Omental fat pad (tissue), 4 donors: Measurements from ENCODE around the gene PTP4A2. TPM values are rescaled to one million over a fixed set of nuclear protein-coding genes. Genes with fewer than 3 reads are reported as not detected.

Experiments
- ATAC-seq: fragments of 150-250 bp; one replicate; pipeline ENCODE4 v1.9.1; 2016; ENCODE audit warnings: mild to moderate bottlenecking, moderate library complexity; ENCODE audit not compliant: low FRiP score
- DNase-seq: peaks from one replicate; pipeline ENCODE4 v3.0.0-alpha.2; 2019; ENCODE audit warnings: low spot score
- CTCF ChIP-seq, 3 donors: fragments of 450-650 bp; IDR thresholded peaks; one replicate each; pipeline ENCODE4 v1.5.1; 2016 to 2017; ENCODE audit warnings: antibody characterized with exemption in 3 of 3, mild to moderate bottlenecking in 3 of 3, moderate library complexity in 2 of 3
- total RNA-seq, 4 donors: library from RNA; depleted of rRNA; stranded (reverse); fragments of >200 nt; gene quantifications; one replicate each; pipeline ENCODE4 v1.1.0, GENCODE V29; 2016

PTP4A2 gene
- total RNA-seq, 4 donors from 2014 or later: 216 to 385 (median 283) TPM

- no peak for DNase-seq
- TF ChIP-seq CTCF (IDR thresholded peaks at IDR 0.05): no peak
- no peak for ATAC-seq
These were observed 17.2 kb downstream of the PTP4A2 start for GRCh38 chr1:31920956-31921355.

DNA sequence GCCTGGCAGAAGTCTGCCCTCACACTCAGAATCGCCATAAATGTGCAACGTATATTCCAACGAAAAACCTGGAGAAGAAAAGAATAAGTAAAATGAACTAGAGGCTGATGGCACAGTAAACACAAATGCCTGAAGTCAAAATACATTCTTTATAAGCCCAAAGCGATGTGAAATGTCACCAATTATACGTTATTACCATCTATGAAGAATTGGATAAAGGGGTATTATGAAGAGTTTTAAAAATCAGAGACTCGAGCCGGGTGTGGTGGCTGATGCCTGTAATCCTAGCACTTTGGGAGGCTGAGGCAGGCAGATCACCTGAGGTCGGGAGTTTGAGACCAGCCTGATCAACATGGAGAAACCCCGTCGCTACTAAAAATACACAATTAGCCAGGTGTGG, 18.6 kb downstream of the PTP4A2 start:
- no peak for ATAC-seq
- DNase-seq: no peak
- no peak for TF ChIP-seq CTCF (IDR thresholded peaks at IDR 0.05)

GRCh38 chr1:31915438-31915837, 22.7 kb downstream of the PTP4A2 start:
- ATAC-seq: no peak
- DNase-seq: no peak
- no peak for TF ChIP-seq CTCF (IDR thresholded peaks at IDR 0.05)

DNA sequence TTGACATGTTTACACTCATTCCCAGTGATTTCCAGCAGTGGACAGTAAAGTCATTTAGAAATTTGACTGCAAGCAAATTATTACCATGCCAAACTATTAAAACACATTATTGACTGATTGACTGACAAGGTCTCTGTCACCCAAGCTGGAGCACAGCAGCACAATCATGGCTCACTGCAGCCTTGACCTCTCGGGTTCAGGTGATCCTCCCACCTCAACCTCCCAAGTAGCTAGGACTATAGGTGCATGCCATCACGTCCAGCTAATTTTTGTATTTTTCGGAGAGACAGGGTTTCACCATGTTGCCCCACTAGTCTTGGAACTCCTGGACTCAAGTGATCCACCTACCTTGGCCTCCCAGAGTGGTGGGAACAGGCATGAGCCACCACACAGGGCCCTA, 24.2 kb downstream of the PTP4A2 start:
- no peak for TF ChIP-seq CTCF (IDR thresholded peaks at IDR 0.05)
- DNase-seq (no peak), ATAC-seq (no peak)

DNA sequence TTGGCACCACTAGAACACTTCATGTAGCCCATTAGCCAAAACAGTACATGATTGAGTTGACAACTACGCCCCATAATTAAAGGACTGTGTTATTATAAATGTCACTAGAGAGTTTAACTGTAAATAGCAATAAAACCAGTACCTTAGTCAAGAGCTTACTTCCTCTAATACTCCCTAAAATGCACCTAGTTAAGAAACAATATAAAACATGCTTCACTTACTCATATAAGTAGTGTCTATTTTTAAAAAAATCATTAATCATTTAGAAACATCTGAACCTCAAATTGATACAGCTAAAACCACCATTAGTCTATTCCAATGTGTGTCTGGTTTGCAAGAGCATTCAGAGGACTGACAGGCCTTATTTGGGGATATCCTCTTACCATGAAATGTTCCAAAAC, 25.3 kb downstream of the PTP4A2 start:
- ATAC-seq (no peak), DNase-seq (no peak)
- no peak for TF ChIP-seq CTCF (IDR thresholded peaks at IDR 0.05)

GRCh38 chr1:31911994-31912780, 26.0 kb downstream of the PTP4A2 start:
- no peak for DNase-seq
- no peak for ATAC-seq
- no peak for TF ChIP-seq CTCF (IDR thresholded peaks at IDR 0.05)

DNA sequence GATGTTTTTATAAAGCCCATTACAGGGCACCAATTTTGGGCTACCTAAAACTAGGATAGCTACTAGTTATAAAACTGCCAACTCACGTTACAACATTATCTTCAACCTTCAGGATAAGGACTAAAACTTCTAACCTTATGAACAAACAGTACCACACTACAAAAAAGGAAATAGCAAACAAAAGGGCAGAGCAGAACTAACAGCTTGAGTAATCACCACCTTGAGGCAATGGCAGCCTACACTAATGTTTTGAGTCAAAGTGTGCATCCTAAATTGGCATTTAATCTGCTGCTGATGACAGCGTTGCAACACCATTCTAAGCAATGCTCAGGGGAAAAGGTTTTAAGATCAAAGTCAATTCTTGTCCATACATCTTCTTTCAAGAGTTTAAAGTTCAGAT, 27.2 kb downstream of the PTP4A2 start:
- ATAC-seq: no peak
- no peak for DNase-seq
- no peak for TF ChIP-seq CTCF (IDR thresholded peaks at IDR 0.05)
